K562 (cell line): ENCODE results near the gene CASR.

Experiments used
- CTCF ChIP-seq, 3 experiments: IDR thresholded peaks in 2 of 3; conservative IDR thresholded peaks in 1 of 3; 2 replicates each; pipeline ENCODE4 v1.5.1; 2011 to 2012; ENCODE audit warnings: low read length in 3 of 3, mild to moderate bottlenecking in 3 of 3, control low read depth in 2 of 3, improper control_type of control experiment in 1 of 3, inconsistent platforms in 1 of 3, low read depth in 1 of 3, mixed read lengths in 1 of 3, moderate library complexity in 1 of 3; ENCODE audit not compliant: insufficient read depth in 2 of 3
- MXI1 ChIP-seq: IDR thresholded peaks from 2 replicates; pipeline ENCODE4 v1.6.1; 2011; ENCODE audit warnings: low read depth, mild to moderate bottlenecking, improper control_type of control experiment, low read length
- NFIC ChIP-seq: fragments of 450-650 bp; IDR thresholded peaks from 2 replicates; pipeline ENCODE4 v1.6.1; 2017; ENCODE audit warnings: mild to moderate bottlenecking, inconsistent platforms
- REST ChIP-seq, 2 experiments: fragments of 450-650 bp; formaldehyde crosslinking in 1 of 2; IDR thresholded peaks; 2 replicates each; pipeline versions ENCODE4 v1.4.0 to v1.6.1; 2014 to 2020; ENCODE audit warnings: mild to moderate bottlenecking in 2 of 2, borderline replicate concordance in 1 of 2, low read depth in 1 of 2
- TFE3 ChIP-seq: fragments of 450-650 bp; formaldehyde crosslinking; IDR thresholded peaks from 2 replicates; pipeline ENCODE4 v1.4.0; 2020; ENCODE audit warnings: mild to moderate bottlenecking, mixed read lengths
- TSHZ1 ChIP-seq: fragments of 250-450 bp; sonication (Bioruptor Pico); IDR thresholded peaks from 2 replicates; pipeline ENCODE4 v1.4.0; 2020; ENCODE audit warnings: mild to moderate bottlenecking, moderate library complexity
- ZBTB11 ChIP-seq, 3 experiments: fragments of 200-800 bp in 1 of 3; fragments of 250-450 bp in 1 of 3; fragments of 450-650 bp in 1 of 3; sonication (Bioruptor Pico) in 1 of 3; sonication (Bioruptor generic) in 1 of 3; formaldehyde crosslinking in 1 of 3; IDR thresholded peaks; 2 replicates each; pipeline versions ENCODE4 v1.6.1 to v1.8.0; 2016 to 2022; ENCODE audit warnings: mild to moderate bottlenecking in 2 of 3, missing genetic modification characterization in 2 of 3, missing compliant biosample characterization in 1 of 3, moderate library complexity in 1 of 3
- ZHX1 ChIP-seq: fragments of 150-350 bp; conservative IDR thresholded peaks from 2 replicates; pipeline ENCODE4 v1.6.1; 2014; ENCODE audit warnings: low read length
- ZNF143 ChIP-seq: sonication (generic); formaldehyde crosslinking; IDR thresholded peaks from 2 replicates; pipeline ENCODE4 v1.9.0; 2022; ENCODE audit warnings: mild to moderate bottlenecking, missing genetic modification reagents

GRCh38 chr3:122312826-122313225 lies 129.4 kb downstream of the CASR start:
- TF ChIP-seq ZHX1 (no peak), ZBTB11 (CRISPR knock-in tag; IDR thresholded peaks at IDR 0.05) (no peak), TFE3 (CRISPR knock-in tag) (no peak), CTCF (IDR thresholded peaks at IDR 0.05 in 2 of 3, conservative IDR thresholded peaks at IDR 0.05 in 1 of 3; ENCODE audit: insufficient read depth in 2 of 3, low read depth in 1 of 3, low read length in 3 of 3) (no peak), MXI1 (no peak), TSHZ1 (CRISPR knock-in tag) (no peak), REST (IDR thresholded peaks at IDR 0.05; ENCODE audit: borderline replicate concordance) (no peak), REST (CRISPR knock-in tag; IDR thresholded peaks at IDR 0.05; ENCODE audit: low read depth) (no peak), ZNF143 (no peak), NFIC (no peak)
